ENCODE results near the gene TIMM29.
A peak's percentile ranks its signal among the peaks of the same experiment; 100 is the strongest.
"Not testable (repeated sequence)": the region's sequence is repeated elsewhere in the genome, so short reads cannot be mapped to it uniquely, and the experiment has no call there.

TIMM29 gene

GRCh38 chr19:10941649-10942048 lies 13.0 kb downstream of the TIMM29 start:
- H3K27ac ChIP-seq (ENCODE audit: low read depth, low read length); H3K27me3 ChIP-seq (ENCODE audit: control insufficient read depth in 5 of 5, insufficient read depth in 4 of 5, low read length in 5 of 5); H3K9ac ChIP-seq (ENCODE audit: low read length in 5 of 5); H3K4me3 ChIP-seq (ENCODE audit: low read depth in 1 of 5, low read length in 5 of 5); H3K36me3 ChIP-seq (ENCODE audit: control insufficient read depth in 5 of 5, insufficient read depth in 5 of 5, low read length in 5 of 5); H3K9me3 ChIP-seq (ENCODE audit: control insufficient read depth in 5 of 5, low read length in 5 of 5); H3K4me1 ChIP-seq (ENCODE audit: control insufficient read depth in 5 of 5, insufficient read depth in 5 of 5, low read length in 5 of 5): not testable (repeated sequence)

GRCh38 chr19:10943412-10943811 lies 14.8 kb downstream of the TIMM29 start:
- H3K4me3 ChIP-seq (ENCODE audit: low read depth in 1 of 5, low read length in 5 of 5); H3K9ac ChIP-seq (ENCODE audit: low read length in 5 of 5); H3K36me3 ChIP-seq (ENCODE audit: control insufficient read depth in 5 of 5, insufficient read depth in 5 of 5, low read length in 5 of 5); H3K27me3 ChIP-seq (ENCODE audit: control insufficient read depth in 5 of 5, insufficient read depth in 4 of 5, low read length in 5 of 5); H3K27ac ChIP-seq (ENCODE audit: low read depth, low read length); H3K4me1 ChIP-seq (ENCODE audit: control insufficient read depth in 5 of 5, insufficient read depth in 5 of 5, low read length in 5 of 5); H3K9me3 ChIP-seq (ENCODE audit: control insufficient read depth in 5 of 5, low read length in 5 of 5): not testable (repeated sequence)

GRCh38 chr19:10945264-10945663 lies 16.7 kb downstream of the TIMM29 start:
- no peaks in the 10 kb centered on the region for H3K9me3 ChIP-seq (ENCODE audit: control insufficient read depth in 5 of 5, low read length in 5 of 5)
- no peak overlapping the region for H3K9ac ChIP-seq (ENCODE audit: low read length in 5 of 5)
- H3K4me3 ChIP-seq (ENCODE audit: low read depth in 1 of 5, low read length in 5 of 5), result no peak overlapping the region
- no peaks in the 10 kb centered on the region for H3K27me3 ChIP-seq (ENCODE audit: control insufficient read depth in 5 of 5, insufficient read depth in 4 of 5, low read length in 5 of 5)
- peaks cover 0 to 4% (median 0%) of the 10 kb centered on the region in 5 donors for H3K4me1 ChIP-seq (ENCODE audit: control insufficient read depth in 5 of 5, insufficient read depth in 5 of 5, low read length in 5 of 5)
- no peak overlapping the region for H3K27ac ChIP-seq (ENCODE audit: low read depth, low read length)
- no peaks in the 10 kb centered on the region for H3K36me3 ChIP-seq (ENCODE audit: control insufficient read depth in 5 of 5, insufficient read depth in 5 of 5, low read length in 5 of 5)

GRCh38 chr19:10946958-10947657 lies 18.5 kb downstream of the TIMM29 start:
- no peak overlapping the region for H3K27ac ChIP-seq (ENCODE audit: low read depth, low read length)
- no peak overlapping the region for H3K4me3 ChIP-seq (ENCODE audit: low read depth in 1 of 5, low read length in 5 of 5)
- no peak overlapping the region for H3K9ac ChIP-seq (ENCODE audit: low read length in 5 of 5)
- no peaks in the 10 kb centered on the region for H3K27me3 ChIP-seq (ENCODE audit: control insufficient read depth in 5 of 5, insufficient read depth in 4 of 5, low read length in 5 of 5)
- H3K9me3 ChIP-seq (ENCODE audit: control insufficient read depth in 5 of 5, low read length in 5 of 5), result no peaks in the 10 kb centered on the region
- H3K36me3 ChIP-seq (ENCODE audit: control insufficient read depth in 5 of 5, insufficient read depth in 5 of 5, low read length in 5 of 5), result no peaks in the 10 kb centered on the region
- peaks cover 0 to 4% (median 0%) of the 10 kb centered on the region in 5 donors for H3K4me1 ChIP-seq (ENCODE audit: control insufficient read depth in 5 of 5, insufficient read depth in 5 of 5, low read length in 5 of 5)

GRCh38 chr19:10952809-10953208 lies 24.2 kb downstream of the TIMM29 start:
- H3K27me3 ChIP-seq (ENCODE audit: control insufficient read depth in 5 of 5, insufficient read depth in 4 of 5, low read length in 5 of 5), result no peaks in the 10 kb centered on the region
- H3K27ac ChIP-seq (ENCODE audit: low read depth, low read length), result no peak overlapping the region

GRCh38 chr19:10959277-10959968 lies 30.8 kb downstream of the TIMM29 start:
- Histone ChIP-seq H3K27ac (ENCODE audit: low read depth, low read length) (peak overlapping the region; percentile 78), H3K4me1 (ENCODE audit: control insufficient read depth in 5 of 5, insufficient read depth in 5 of 5, low read length in 5 of 5) (peaks cover 5 to 36% (median 25%) of the 10 kb centered on the region in 5 donors), H3K9ac (ENCODE audit: low read length in 5 of 5) (peak overlapping the region in 1 of 5 donors; percentile 90), H3K4me3 (ENCODE audit: low read depth in 1 of 5, low read length in 5 of 5) (peak overlapping the region in 4 of 5 donors; percentile 75 to 87 (median 82))
- H3K36me3 ChIP-seq (ENCODE audit: control insufficient read depth in 5 of 5, insufficient read depth in 5 of 5, low read length in 5 of 5); H3K27me3 ChIP-seq (ENCODE audit: control insufficient read depth in 5 of 5, insufficient read depth in 4 of 5, low read length in 5 of 5); H3K9me3 ChIP-seq (ENCODE audit: control insufficient read depth in 5 of 5, low read length in 5 of 5): not testable (repeated sequence)

More at GRCh38 chr19:10952809-10953208, 24.2 kb downstream of the TIMM29 start:
- H3K36me3 ChIP-seq (ENCODE audit: control insufficient read depth in 5 of 5, insufficient read depth in 5 of 5, low read length in 5 of 5), result no peaks in the 10 kb centered on the region
- H3K9me3 ChIP-seq (ENCODE audit: control insufficient read depth in 5 of 5, low read length in 5 of 5), result no peaks in the 10 kb centered on the region
- H3K4me1 ChIP-seq (ENCODE audit: control insufficient read depth in 5 of 5, insufficient read depth in 5 of 5, low read length in 5 of 5), result no peaks in the 10 kb centered on the region
- no peak overlapping the region for H3K4me3 ChIP-seq (ENCODE audit: low read depth in 1 of 5, low read length in 5 of 5)
- no peak overlapping the region for H3K9ac ChIP-seq (ENCODE audit: low read length in 5 of 5)

GRCh38 chr19:10960314-10961072 lies 31.9 kb downstream of the TIMM29 start, which contains the start of gene SMARCA4:
TSS of gene SMARCA4 (plus strand) at chr19:10961030. CDS start at chr19:10984152, 23,122 bp downstream.
- peaks cover 5 to 36% (median 25%) of the 10 kb centered on the region in 5 donors for H3K4me1 ChIP-seq (ENCODE audit: control insufficient read depth in 5 of 5, insufficient read depth in 5 of 5, low read length in 5 of 5)
- H3K9me3 ChIP-seq (ENCODE audit: control insufficient read depth in 5 of 5, low read length in 5 of 5), result no peaks in the 10 kb centered on the region
- H3K36me3 ChIP-seq (ENCODE audit: control insufficient read depth in 5 of 5, insufficient read depth in 5 of 5, low read length in 5 of 5), result peaks cover 0 to 3% (median 0%) of the 10 kb centered on the region in 5 donors
- H3K27ac ChIP-seq (ENCODE audit: low read depth, low read length), result peak within 1 kb of the TSS; percentile 78
- peak within 1 kb of the TSS; percentile 89 to 92 (median 90) for H3K4me3 ChIP-seq (ENCODE audit: low read depth in 1 of 5, low read length in 5 of 5)
- H3K9ac ChIP-seq (ENCODE audit: low read length in 5 of 5), result peak within 1 kb of the TSS; percentile 84 to 95 (median 90)
- H3K27me3 ChIP-seq (ENCODE audit: control insufficient read depth in 5 of 5, insufficient read depth in 4 of 5, low read length in 5 of 5), result no peaks in the 10 kb centered on the region

- no peaks in the 10 kb centered on the region for H3K9me3 ChIP-seq (ENCODE audit: control insufficient read depth in 5 of 5, low read length in 5 of 5)
- H3K36me3 ChIP-seq (ENCODE audit: control insufficient read depth in 5 of 5, insufficient read depth in 5 of 5, low read length in 5 of 5), result peaks cover 0 to 3% (median 0%) of the 10 kb centered on the region in 5 donors
- no peaks in the 10 kb centered on the region for H3K27me3 ChIP-seq (ENCODE audit: control insufficient read depth in 5 of 5, insufficient read depth in 4 of 5, low read length in 5 of 5)
- peak overlapping the region; percentile 84 to 88 (median 85) for H3K9ac ChIP-seq (ENCODE audit: low read length in 5 of 5)
- peak overlapping the region; percentile 72 for H3K27ac ChIP-seq (ENCODE audit: low read depth, low read length)
- peaks cover 5 to 36% (median 25%) of the 10 kb centered on the region in 5 donors for H3K4me1 ChIP-seq (ENCODE audit: control insufficient read depth in 5 of 5, insufficient read depth in 5 of 5, low read length in 5 of 5)
- H3K4me3 ChIP-seq (ENCODE audit: low read depth in 1 of 5, low read length in 5 of 5), result peak overlapping the region; percentile 89 to 92 (median 90)
Observed at GRCh38 chr19:10961073-10961860, 32.7 kb downstream of the TIMM29 start.

GRCh38 chr19:10962863-10963262 lies 34.3 kb downstream of the TIMM29 start:
- H3K4me3 ChIP-seq (ENCODE audit: low read depth in 1 of 5, low read length in 5 of 5), result no peak overlapping the region
- peaks cover 0 to 3% (median 0%) of the 10 kb centered on the region in 5 donors for H3K36me3 ChIP-seq (ENCODE audit: control insufficient read depth in 5 of 5, insufficient read depth in 5 of 5, low read length in 5 of 5)
- H3K27ac ChIP-seq (ENCODE audit: low read depth, low read length), result no peak overlapping the region

More at GRCh38 chr19:10962863-10963262, 34.3 kb downstream of the TIMM29 start:
- H3K9me3 ChIP-seq (ENCODE audit: control insufficient read depth in 5 of 5, low read length in 5 of 5), result no peaks in the 10 kb centered on the region
- H3K9ac ChIP-seq (ENCODE audit: low read length in 5 of 5), result no peak overlapping the region
- H3K27me3 ChIP-seq (ENCODE audit: control insufficient read depth in 5 of 5, insufficient read depth in 4 of 5, low read length in 5 of 5), result no peaks in the 10 kb centered on the region
- H3K4me1 ChIP-seq (ENCODE audit: control insufficient read depth in 5 of 5, insufficient read depth in 5 of 5, low read length in 5 of 5), result peaks cover 5 to 36% (median 25%) of the 10 kb centered on the region in 5 donors

All from subcutaneous abdominal adipose tissue (tissue), 5 donors.